GM12891 (cell line): ENCODE results near the gene SUMO3.

Source experiments
- DNase-seq: peaks from one replicate; pipeline ENCODE4 v3.0.0; 2011; ENCODE audit warnings: low spot score; ENCODE audit not compliant: insufficient read length
- FAIRE-seq: peaks from 2 replicates; lab custom pipeline; 2011; peaks lifted over from hg19 to GRCh38; lab: Jason Lieb, UNC
- PAX5 ChIP-seq: IDR thresholded peaks from 2 replicates; pipeline ENCODE4 v1.6.1; 2011; ENCODE audit warnings: low read length, moderate library complexity, mild to moderate bottlenecking; ENCODE audit not compliant: insufficient read depth, severe bottlenecking
- POLR2A ChIP-seq: IDR thresholded peaks from 2 replicates; pipeline ENCODE4 v1.6.1; 2011; ENCODE audit warnings: low read depth, low read length, control low read depth
- POLR2AphosphoS5 ChIP-seq: IDR thresholded peaks from 2 replicates; pipeline ENCODE4 v1.6.1; 2011; ENCODE audit warnings: low read depth, low read length, control low read depth
- POU2F2 ChIP-seq: IDR thresholded peaks from 2 replicates; pipeline ENCODE4 v1.6.1; 2011; ENCODE audit warnings: low read depth, mild to moderate bottlenecking, control low read depth, low read length, moderate library complexity
- SPI1 ChIP-seq: IDR thresholded peaks from 2 replicates; pipeline ENCODE4 v1.6.1; 2011; ENCODE audit warnings: low read depth, low read length, control low read depth
- TAF1 ChIP-seq: IDR thresholded peaks from 2 replicates; pipeline ENCODE4 v1.6.1; 2011; ENCODE audit warnings: low read depth, low read length, control low read depth

SUMO3 gene

DNA sequence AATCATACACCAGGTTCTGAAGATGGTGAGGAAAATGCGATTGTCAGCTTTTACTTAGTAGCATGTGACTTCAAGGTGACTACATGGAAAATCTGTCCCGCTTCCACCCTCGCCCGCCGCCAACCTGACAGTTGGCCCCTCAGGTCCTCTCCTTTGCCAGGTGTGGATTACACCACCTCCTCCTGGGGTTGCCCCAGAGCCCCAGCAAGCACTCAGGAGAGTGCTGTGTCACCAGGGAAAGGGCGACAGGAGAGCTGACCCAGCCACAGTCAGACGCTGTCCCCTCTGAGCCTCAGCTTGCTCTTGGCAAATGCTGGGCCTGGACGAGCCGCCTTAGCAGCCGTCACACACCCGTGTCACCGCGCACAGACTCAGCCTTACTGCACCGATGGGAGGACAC, 37.7 kb upstream of the SUMO3 start:
- FAIRE-seq (no peak), DNase-seq (no peak)
- TF ChIP-seq SPI1 (no peak), POLR2AphosphoS5 (no peak), POLR2A (no peak), TAF1 (no peak), POU2F2 (no peak), PAX5 (no peak)

DNA sequence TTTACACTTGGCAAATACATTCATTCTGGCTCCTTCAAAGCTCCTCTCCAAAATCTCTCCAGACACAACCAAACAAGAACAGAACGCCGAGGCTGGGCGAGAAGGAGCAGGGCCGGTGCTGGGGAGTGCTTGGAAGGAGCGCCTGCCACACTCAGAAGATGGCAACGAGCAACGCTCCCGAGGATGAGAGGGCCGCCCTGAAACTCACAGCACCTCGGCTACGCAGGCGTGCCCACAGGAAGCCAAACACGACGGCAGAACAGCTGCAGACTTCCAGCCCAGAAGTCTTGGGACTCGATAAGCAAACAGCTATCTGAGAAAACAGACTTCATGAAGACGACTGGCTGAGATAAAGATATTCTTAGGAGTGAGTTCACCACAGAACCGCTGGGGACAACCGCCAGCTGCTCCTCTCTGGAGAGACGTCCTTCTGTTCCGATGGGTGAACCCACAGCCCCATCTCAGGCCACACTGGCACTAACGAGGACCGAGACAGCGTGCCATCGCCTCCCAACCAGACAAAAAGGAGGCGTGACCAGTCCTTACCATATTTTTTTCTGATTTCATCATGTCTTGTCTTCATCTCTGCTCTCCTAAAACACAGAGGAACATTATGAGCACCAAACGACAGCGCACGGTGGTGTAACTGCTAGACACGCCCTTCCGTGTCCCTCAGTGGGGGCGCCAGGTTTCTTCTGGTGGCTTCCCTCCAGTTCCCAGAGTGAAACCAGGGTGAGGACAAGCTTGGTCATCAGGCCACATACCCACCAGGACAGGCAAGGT, 37.0 kb upstream of the SUMO3 start:
- DNase-seq (no peak), FAIRE-seq (no peak)
- TF ChIP-seq TAF1 = no peak
- no peak for TF ChIP-seq POU2F2
- no peak for TF ChIP-seq POLR2A
- no peak for TF ChIP-seq POLR2AphosphoS5
- TF ChIP-seq SPI1 = no peak
- TF ChIP-seq PAX5 = no peak

GRCh38 chr21:44854391-44854663, 36.5 kb upstream of the SUMO3 start:
- TF ChIP-seq TAF1 (no peak), POU2F2 (no peak), PAX5 (no peak)
- DNase-seq = no peak
- FAIRE-seq = no peak

GRCh38 chr21:44853601-44854390, 35.9 kb upstream of the SUMO3 start:
- TF ChIP-seq TAF1 = no peak
- TF ChIP-seq POLR2AphosphoS5 = no peak
- no peak for TF ChIP-seq POLR2A
- no peak for TF ChIP-seq PAX5
- TF ChIP-seq SPI1 = no peak
- no peak for TF ChIP-seq POU2F2
- FAIRE-seq (no peak), DNase-seq (no peak)

GRCh38 chr21:44850905-44851657, 33.2 kb upstream of the SUMO3 start:
- FAIRE-seq (no peak), DNase-seq (no peak)
- TF ChIP-seq POLR2AphosphoS5 = no peak
- no peak for TF ChIP-seq PAX5
- no peak for TF ChIP-seq TAF1
- TF ChIP-seq SPI1 = no peak
- no peak for TF ChIP-seq POLR2A
- no peak for TF ChIP-seq POU2F2

DNA sequence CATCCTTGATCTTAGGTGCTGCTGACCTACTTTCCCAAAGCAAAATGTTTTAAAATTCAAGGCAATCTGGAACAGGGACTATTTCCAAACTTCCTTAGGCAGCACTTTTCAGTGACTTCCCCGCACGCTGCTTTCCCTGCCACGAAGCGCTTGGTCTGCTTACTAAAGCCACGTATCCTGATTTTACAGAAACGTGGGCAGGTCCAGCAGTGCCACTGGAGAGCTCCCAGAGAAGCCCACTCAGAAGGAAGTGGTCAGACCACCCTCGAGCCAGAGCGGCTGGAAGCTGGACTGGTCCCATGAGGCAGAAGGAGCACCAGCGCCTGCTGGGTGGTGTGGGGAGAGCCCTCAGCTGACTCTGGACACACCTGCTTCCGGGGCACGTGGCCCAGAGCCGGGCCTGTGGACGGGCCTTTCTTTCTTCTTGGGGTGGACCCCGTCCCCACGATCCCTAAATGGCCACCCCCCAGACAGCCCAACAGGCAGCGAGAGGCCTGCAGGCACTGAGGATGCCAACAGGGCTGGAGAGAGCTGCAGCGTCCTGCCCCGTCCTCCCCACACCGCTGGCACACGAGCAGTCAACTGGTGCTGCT, 32.4 kb upstream of the SUMO3 start:
- FAIRE-seq (no peak), DNase-seq (no peak)
- TF ChIP-seq POLR2A = no peak
- TF ChIP-seq TAF1 = no peak
- no peak for TF ChIP-seq POLR2AphosphoS5
- TF ChIP-seq SPI1 = no peak

DNA sequence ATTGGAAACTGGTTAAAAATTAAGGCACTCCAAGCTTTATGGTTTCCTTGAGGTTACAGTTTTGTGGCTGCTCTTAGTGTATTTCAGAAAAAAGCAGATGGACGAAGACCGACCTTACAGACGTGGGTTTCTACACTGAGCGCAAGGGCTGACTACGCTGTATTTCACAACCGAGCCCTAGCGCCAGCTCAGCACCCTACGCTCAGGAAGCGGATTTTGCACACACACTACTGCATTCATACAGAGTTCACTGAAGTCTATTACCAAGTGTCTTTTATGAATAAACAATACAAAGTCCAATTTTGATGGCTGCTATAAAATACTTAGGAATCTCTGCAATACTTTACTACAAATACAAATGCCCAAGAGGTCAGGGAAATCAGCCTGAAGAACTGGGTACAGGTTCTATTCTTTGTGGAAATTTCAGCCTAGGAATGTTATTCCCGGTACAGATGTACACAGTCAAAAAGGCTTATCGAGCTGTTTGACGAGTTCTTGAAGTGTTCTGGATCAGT, 31.8 kb upstream of the SUMO3 start:
- no peak for FAIRE-seq
- DNase-seq = no peak
- TF ChIP-seq TAF1 = no peak
- TF ChIP-seq SPI1 = no peak
- no peak for TF ChIP-seq POU2F2
- no peak for TF ChIP-seq PAX5
- no peak for TF ChIP-seq POLR2AphosphoS5
- TF ChIP-seq POLR2A = no peak

DNA sequence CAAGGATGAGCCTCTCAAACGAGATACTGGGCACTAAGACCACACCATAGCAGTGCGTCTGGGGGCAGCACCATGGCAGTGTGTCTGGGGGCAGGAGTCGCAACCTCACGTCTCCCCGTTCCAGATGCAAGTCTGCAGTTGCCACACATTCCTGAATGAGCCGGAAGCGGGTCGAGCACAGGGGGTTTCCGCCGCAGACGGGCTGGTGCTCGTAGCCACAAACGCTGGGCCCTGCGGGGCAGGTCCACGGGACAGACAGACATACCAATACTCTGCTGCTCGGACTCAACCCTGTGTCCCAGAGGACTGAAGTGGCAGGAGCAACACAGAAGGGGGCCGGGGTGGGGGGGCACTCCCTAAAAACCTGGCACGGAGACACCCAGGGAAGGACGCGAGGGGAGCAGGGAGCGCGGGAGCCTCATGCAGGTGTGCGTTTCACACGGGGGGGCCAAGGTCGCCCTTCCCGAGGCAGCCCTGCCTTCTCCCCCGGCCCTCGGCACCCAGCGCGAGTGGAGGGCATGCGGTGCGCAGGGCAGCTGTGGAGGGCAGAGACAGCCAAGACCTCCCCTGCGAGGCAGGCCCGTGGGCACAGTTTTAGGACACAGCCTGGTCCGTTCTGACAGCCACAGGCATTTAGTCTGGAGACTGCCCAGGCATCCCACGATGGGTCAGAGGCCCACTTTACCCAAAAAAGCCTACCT, 31.1 kb upstream of the SUMO3 start:
- no peak for DNase-seq
- TF ChIP-seq TAF1 (no peak), POU2F2 (no peak), PAX5 (no peak), POLR2AphosphoS5 (no peak), POLR2A (no peak), SPI1 (no peak)
- FAIRE-seq = no peak
